Gastroesophageal sphincter (tissue), 4 donors: ENCODE data around the gene ATP8B3. TPM values are rescaled to one million over a fixed set of nuclear protein-coding genes. Genes with fewer than 3 reads are reported as not detected.

Source experiments
- ATAC-seq: fragments of 150-250 bp; one replicate; pipeline ENCODE4 v1.9.1; 2016; ENCODE audit warnings: mild to moderate bottlenecking, moderate library complexity
- H3K27ac ChIP-seq, 4 donors: fragments of 200-600 bp; sonication (generic) in 3 of 4; 1 replicate in 3 of 4; 2 replicates in 1 of 4; pipeline ENCODE4 v1.5.1; 2016 to 2019
- H3K27me3 ChIP-seq: fragments of 200-600 bp; sonication (generic); one replicate; pipeline ENCODE4 v1.5.1; 2019
- H3K36me3 ChIP-seq, 2 donors: fragments of 200-600 bp; sonication (generic); one replicate each; pipeline ENCODE4 v1.5.1; 2019; ENCODE audit warnings: control low read depth in 1 of 2
- H3K4me1 ChIP-seq, 3 donors: fragments of 200-600 bp; sonication (generic); 1 replicate in 2 of 3; 2 replicates in 1 of 3; pipeline ENCODE4 v1.5.1; 2016 to 2019; ENCODE audit warnings: control low read depth in 2 of 3
- H3K4me3 ChIP-seq, 2 donors: fragments of 200-600 bp; sonication (generic); one replicate each; pipeline ENCODE4 v1.5.1; 2019; ENCODE audit warnings: mild to moderate bottlenecking in 1 of 2, moderate library complexity in 1 of 2
- H3K9me3 ChIP-seq, 3 donors: fragments of 200-600 bp; sonication (generic); one replicate each; pipeline ENCODE4 v1.5.1; 2017 to 2019; ENCODE audit warnings: control low read depth in 2 of 3
- EP300 ChIP-seq: sonication (generic); formaldehyde crosslinking; IDR thresholded peaks from one replicate; pipeline ENCODE4 v1.6.1; 2017; ENCODE audit warnings: antibody characterized with exemption, mild to moderate bottlenecking
- POLR2A ChIP-seq, 2 donors: fragments of 450-650 bp; IDR thresholded peaks; one replicate each; pipeline ENCODE4 v1.6.1; 2017; ENCODE audit warnings: antibody characterized with exemption in 2 of 2, mild to moderate bottlenecking in 2 of 2, moderate library complexity in 1 of 2
- POLR2AphosphoS5 ChIP-seq: sonication (generic); formaldehyde crosslinking; IDR thresholded peaks from one replicate; pipeline ENCODE4 v1.6.1; 2017; ENCODE audit warnings: antibody characterized with exemption
- WGBS, 2 donors: methylation state at CpG; one replicate each; pipeline ENCODE4 v1.1.5; 2018; ENCODE audit warnings: low coverage in 1 of 2; 5-methylcytosine and 5-hydroxymethylcytosine counted together
- total RNA-seq, 4 donors: library from RNA; depleted of rRNA; stranded (reverse); fragments of >200 nt; gene quantifications; one replicate each; pipeline ENCODE4 v1.1.0, GENCODE V29; 2016
- TF ChIP-seq, protein P1 (sequence below), 4 experiments: fragments of 200-600 bp in 2 of 4; fragments of 450-650 bp in 2 of 4; sonication (generic) in 1 of 4; IDR thresholded peaks; one replicate each; pipeline ENCODE4 v1.5.1; 2017 to 2019; ENCODE audit warnings: antibody characterized with exemption in 4 of 4, mild to moderate bottlenecking in 2 of 4, moderate library complexity in 2 of 4

Gene ATP8B3
- total RNA-seq, 4 donors from 2014 or later, result 0.27 to 1.4 (median 0.48) TPM

- no peaks in the 10 kb centered on the region for H3K4me1 ChIP-seq
- no peak overlapping the region for H3K4me3 ChIP-seq
- TF ChIP-seq EP300 (no peak), POLR2A (IDR thresholded peaks at IDR 0.05) (no peak), POLR2AphosphoS5 (no peak)
- TF ChIP-seq, protein P1, sequence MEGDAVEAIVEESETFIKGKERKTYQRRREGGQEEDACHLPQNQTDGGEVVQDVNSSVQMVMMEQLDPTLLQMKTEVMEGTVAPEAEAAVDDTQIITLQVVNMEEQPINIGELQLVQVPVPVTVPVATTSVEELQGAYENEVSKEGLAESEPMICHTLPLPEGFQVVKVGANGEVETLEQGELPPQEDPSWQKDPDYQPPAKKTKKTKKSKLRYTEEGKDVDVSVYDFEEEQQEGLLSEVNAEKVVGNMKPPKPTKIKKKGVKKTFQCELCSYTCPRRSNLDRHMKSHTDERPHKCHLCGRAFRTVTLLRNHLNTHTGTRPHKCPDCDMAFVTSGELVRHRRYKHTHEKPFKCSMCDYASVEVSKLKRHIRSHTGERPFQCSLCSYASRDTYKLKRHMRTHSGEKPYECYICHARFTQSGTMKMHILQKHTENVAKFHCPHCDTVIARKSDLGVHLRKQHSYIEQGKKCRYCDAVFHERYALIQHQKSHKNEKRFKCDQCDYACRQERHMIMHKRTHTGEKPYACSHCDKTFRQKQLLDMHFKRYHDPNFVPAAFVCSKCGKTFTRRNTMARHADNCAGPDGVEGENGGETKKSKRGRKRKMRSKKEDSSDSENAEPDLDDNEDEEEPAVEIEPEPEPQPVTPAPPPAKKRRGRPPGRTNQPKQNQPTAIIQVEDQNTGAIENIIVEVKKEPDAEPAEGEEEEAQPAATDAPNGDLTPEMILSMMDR (IDR thresholded peaks at IDR 0.05), result no peak
- ATAC-seq, result no peak
- whole genome bisulfite sequencing, 2 donors, result 42% methylated on average over 2 of the region's 22 CpGs; no CpG with 5 or more reads in 1 of the 2 donors
- no peak overlapping the region for H3K27ac ChIP-seq
- H3K36me3 ChIP-seq, result no peaks in the 10 kb centered on the region
- peaks cover 0 to 21% (median 0%) of the 10 kb centered on the region in 3 donors for H3K9me3 ChIP-seq
- H3K27me3 ChIP-seq, result peaks cover 98% of the 10 kb centered on the region
Measured at GRCh38 chr19:1736927-1737326, 75.1 kb downstream of the ATP8B3 start.

DNA sequence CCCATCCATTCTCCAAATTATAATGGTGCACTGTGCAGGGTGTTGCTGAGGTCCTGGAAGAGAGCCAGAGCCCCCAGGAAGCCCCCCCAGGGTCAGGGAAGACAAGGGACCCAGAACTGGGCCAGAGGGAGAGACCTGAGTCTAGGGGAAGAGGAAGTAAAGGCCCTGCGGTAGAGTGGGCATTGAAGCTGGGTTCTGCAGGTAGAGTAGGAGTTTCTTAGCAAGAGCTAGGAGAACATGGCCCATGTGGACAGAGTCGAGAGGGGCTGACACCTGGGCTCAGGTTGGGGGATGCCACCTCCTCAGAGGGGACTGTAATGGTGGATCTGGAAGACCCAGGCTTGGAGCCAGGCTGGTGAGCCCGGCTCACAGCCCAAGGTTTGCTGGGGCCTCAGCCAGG, 75.8 kb downstream of the ATP8B3 start:
- Histone ChIP-seq H3K9me3 (peaks cover 0 to 21% (median 0%) of the 10 kb centered on the region in 3 donors), H3K4me3 (no peak overlapping the region), H3K36me3 (no peaks in the 10 kb centered on the region), H3K27me3 (peaks cover 98% of the 10 kb centered on the region), H3K4me1 (no peaks in the 10 kb centered on the region), H3K27ac (no peak overlapping the region)
- 64 to 100% methylated on average over 1 to 2 of the region's 3 CpGs for WGBS, 2 donors
- TF ChIP-seq, protein P1 (IDR thresholded peaks at IDR 0.05), result no peak
- TF ChIP-seq POLR2AphosphoS5, result no peak
- no peak for TF ChIP-seq EP300
- no peak for TF ChIP-seq POLR2A (IDR thresholded peaks at IDR 0.05)
- no peak for ATAC-seq

DNA sequence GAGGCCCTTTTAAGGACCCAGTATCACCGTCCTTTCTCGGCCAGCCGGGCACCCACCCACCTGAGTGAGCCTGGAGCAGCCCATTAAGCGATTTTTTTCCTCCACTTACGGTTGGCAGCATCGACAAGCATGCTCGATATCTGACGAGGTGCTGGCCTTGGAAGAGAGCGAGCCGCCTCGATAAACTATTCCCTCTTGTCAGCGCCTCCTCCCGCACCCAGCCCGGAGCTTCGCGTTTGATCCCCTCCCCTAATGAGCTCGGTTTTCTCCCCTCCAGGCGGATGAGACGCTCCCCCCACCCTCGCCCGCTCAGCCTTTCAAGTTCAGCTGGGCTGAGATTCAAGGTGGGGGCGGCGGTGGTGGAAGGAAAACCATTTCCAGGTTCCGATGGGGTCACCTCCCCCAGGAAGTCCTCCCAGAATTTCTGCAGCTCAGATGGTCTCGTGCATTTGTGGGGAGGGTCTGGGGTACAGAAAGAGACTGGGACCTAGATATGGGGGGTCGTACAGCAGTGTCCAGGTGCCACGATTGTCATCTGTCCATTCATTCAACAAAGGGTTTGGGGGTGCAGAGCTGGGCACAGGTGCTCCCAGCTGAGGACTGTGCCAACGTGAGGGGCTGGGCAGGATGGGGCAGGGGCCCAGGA, 77.6 kb downstream of the ATP8B3 start:
- ATAC-seq, result no peak
- 0 to 5% methylated on average over 6 to 19 of the region's 28 CpGs for WGBS, 2 donors
- H3K4me3 ChIP-seq, result no peak overlapping the region
- H3K9me3 ChIP-seq, result peaks cover 0 to 9% (median 0%) of the 10 kb centered on the region in 3 donors
- H3K27ac ChIP-seq, result no peak overlapping the region
- peaks cover 100% of the 10 kb centered on the region for H3K27me3 ChIP-seq
- no peaks in the 10 kb centered on the region for H3K4me1 ChIP-seq
- no peaks in the 10 kb centered on the region for H3K36me3 ChIP-seq
- no peak for TF ChIP-seq EP300
- TF ChIP-seq POLR2A (IDR thresholded peaks at IDR 0.05), result no peak
- TF ChIP-seq, protein P1 (IDR thresholded peaks at IDR 0.05), result no peak
- TF ChIP-seq POLR2AphosphoS5, result no peak

Other genes with a start within 250 kb of the ATP8B3 start
- 10 to 100 TPM; 18.8 to 47.8 (median 28.7) TPM for gene MEX3D, start 244.0 kb downstream of the ATP8B3 start, total RNA-seq
- 100 to 1,000 TPM in 1 of 4 donors, 10 to 100 TPM in 3; 80.3 to 159 (median 95.7) TPM for gene MBD3, start 219.4 kb downstream of the ATP8B3 start, total RNA-seq
- 100 to 1,000 TPM in 1 of 4 donors, 10 to 100 TPM in 3; 78.2 to 102 (median 92.4) TPM for gene UQCR11, start 206.8 kb downstream of the ATP8B3 start, total RNA-seq
- 10 to 100 TPM; 21.2 to 62.0 (median 39.6) TPM for gene TCF3, start 159.7 kb downstream of the ATP8B3 start, total RNA-seq
- gene ONECUT3, start 58.8 kb downstream of the ATP8B3 start, total RNA-seq, result under 1 TPM in 1 of 4 donors, not detected in 3; 0.04 TPM
- gene REXO1, start 36.2 kb upstream of the ATP8B3 start, total RNA-seq, result 10 to 100 TPM; 11.4 to 29.9 (median 16.1) TPM
- 1 to 10 TPM; 1.4 to 7.1 (median 5.5) TPM for gene KLF16, start 51.3 kb upstream of the ATP8B3 start, total RNA-seq
- 100 to 1,000 TPM in 1 of 4 donors, 10 to 100 TPM in 3; 80.0 to 117 (median 91.0) TPM for gene ABHD17A, start 73.2 kb upstream of the ATP8B3 start, total RNA-seq
- gene ADAT3, start 93.1 kb upstream of the ATP8B3 start, total RNA-seq, result 1 to 10 TPM in 3 of 4 donors, under 1 TPM in 1; 0.47 to 4.2 (median 2.3) TPM
- 10 to 100 TPM; 48.6 to 73.4 (median 58.1) TPM for gene SCAMP4, start 93.1 kb upstream of the ATP8B3 start, total RNA-seq
- 10 to 100 TPM; 40.4 to 57.4 (median 46.2) TPM for gene CSNK1G2, start 128.9 kb upstream of the ATP8B3 start, total RNA-seq
- gene BTBD2, start 203.4 kb upstream of the ATP8B3 start, total RNA-seq, result 100 to 1,000 TPM in 1 of 4 donors, 10 to 100 TPM in 3; 44.0 to 125 (median 59.9) TPM
- gene MKNK2, start 239.0 kb upstream of the ATP8B3 start, total RNA-seq, result 100 to 1,000 TPM in 3 of 4 donors, 10 to 100 TPM in 1; 98.4 to 195 (median 173) TPM